ENCODE data around the gene UBL4B. TPM values are rescaled to one million over a fixed set of nuclear protein-coding genes. Genes with fewer than 3 reads are reported as not detected.

Gene UBL4B
- total and polyA plus RNA-seq, 8 donors = not detected

DNA sequence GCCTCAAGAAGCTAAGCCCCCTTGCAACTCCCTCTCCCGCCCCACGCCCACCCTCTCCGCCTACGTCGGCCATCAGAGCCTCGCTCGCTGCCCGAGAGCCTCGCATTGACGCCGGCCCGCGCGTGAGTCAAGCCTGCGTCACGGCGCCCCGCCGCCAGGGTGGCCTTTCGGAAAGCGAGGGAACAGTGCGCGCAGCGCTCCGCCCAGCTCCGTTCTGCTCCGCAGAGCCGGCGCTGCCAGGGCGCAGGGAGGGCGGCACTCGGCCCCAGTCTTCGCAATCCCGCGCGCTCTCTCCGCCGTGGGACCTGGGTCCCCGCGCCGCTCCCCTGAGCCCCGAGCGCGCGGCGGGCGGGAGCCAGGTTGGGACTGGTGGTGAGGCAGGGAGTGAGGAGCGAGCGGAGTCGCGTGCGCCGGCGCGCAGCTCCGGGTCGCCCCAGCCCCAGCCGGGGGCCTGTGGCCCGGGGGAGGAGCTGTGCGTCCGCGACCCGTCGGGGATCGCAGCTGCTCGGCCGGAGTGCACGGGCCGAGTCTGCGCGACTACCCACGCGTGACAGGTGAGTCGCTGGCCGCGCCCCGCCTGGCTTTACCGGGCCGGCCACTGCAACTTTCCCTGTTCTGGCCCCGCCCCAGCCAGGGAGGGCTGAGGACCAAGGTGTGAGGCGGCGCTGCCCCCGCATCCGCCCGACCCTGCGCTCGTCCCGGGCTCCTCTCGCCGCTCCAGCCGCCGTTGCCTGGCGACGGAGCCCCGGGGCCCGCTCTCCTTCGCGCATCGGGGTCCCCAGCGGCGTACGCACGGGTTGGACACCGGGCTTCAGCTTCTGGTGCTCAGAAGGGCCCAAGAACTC, 38.3 kb downstream of the UBL4B start, which contains the start of gene SLC6A17:
TSS of gene SLC6A17 (plus strand) at position 165 of the 845 bp plus-strand sequence. CDS start 16,436 bp downstream, outside the sequence.
- DNase-seq (peak in 1 of 6 donors; percentile 65), FAIRE-seq (no peak), ATAC-seq (peak in 3 of 4 donors; percentile 59 to 88 (median 82))
- no peaks in the 10 kb centered on the region for H3K9me3 ChIP-seq
- no peaks in the 10 kb centered on the region for H3K36me3 ChIP-seq
- intact Hi-C loops (cut with DNase I) = no loop called here
- H3K4me3 ChIP-seq = peak within 1 kb of the TSS in 1 of 4 donors; percentile 27
- peaks cover 0 to 9% (median 0%) of the 10 kb centered on the region in 3 donors for H3K4me1 ChIP-seq
- WGBS, 2 donors = 1% methylated on average over 60 to 104 of the region's 104 CpGs
- TF ChIP-seq, protein P1, sequence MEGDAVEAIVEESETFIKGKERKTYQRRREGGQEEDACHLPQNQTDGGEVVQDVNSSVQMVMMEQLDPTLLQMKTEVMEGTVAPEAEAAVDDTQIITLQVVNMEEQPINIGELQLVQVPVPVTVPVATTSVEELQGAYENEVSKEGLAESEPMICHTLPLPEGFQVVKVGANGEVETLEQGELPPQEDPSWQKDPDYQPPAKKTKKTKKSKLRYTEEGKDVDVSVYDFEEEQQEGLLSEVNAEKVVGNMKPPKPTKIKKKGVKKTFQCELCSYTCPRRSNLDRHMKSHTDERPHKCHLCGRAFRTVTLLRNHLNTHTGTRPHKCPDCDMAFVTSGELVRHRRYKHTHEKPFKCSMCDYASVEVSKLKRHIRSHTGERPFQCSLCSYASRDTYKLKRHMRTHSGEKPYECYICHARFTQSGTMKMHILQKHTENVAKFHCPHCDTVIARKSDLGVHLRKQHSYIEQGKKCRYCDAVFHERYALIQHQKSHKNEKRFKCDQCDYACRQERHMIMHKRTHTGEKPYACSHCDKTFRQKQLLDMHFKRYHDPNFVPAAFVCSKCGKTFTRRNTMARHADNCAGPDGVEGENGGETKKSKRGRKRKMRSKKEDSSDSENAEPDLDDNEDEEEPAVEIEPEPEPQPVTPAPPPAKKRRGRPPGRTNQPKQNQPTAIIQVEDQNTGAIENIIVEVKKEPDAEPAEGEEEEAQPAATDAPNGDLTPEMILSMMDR (IDR thresholded peaks at IDR 0.05) = no peak
- no peak within 1 kb of the TSS for H3K27ac ChIP-seq
- H3K27me3 ChIP-seq = peaks cover 0 to 25% (median 4%) of the 10 kb centered on the region in 4 donors

DNA sequence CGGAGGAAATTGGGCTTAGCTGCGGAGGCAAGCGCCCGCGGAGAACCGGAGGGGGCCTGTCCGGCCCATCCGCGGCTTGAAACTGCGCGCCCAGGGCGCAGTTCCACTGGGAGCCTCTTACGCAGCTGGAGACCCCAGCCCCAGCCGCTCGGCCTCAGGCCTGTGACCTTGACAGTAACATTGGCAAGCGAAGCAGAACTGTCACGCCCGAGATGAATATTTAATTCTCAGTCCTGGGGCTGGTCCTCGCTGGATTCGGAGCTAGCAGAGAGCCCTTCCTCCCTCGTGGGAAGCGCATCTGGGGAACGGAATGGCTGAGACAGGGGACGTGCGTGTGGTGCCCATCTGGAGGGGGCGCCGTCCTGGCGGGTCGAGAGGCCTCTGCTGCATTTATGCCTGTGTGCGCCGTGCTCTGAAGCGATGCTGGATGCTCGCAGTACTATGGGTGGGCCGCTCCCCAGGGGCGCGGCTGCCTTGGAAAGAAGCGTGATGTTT, 39.0 kb downstream of the UBL4B start:
- intact Hi-C loops (cut with DNase I) = no loop called here
- H3K4me1 ChIP-seq = peaks cover 0 to 9% (median 0%) of the 10 kb centered on the region in 3 donors
- ATAC-seq (peak in 1 of 4 donors; percentile 5), FAIRE-seq (no peak), DNase-seq (no peak)
- H3K4me3 ChIP-seq = peak overlapping the region in 1 of 4 donors; percentile 27
- H3K36me3 ChIP-seq = no peaks in the 10 kb centered on the region
- TF ChIP-seq, protein P1 (IDR thresholded peaks at IDR 0.05) = no peak
- peaks cover 0 to 25% (median 4%) of the 10 kb centered on the region in 4 donors for H3K27me3 ChIP-seq
- H3K27ac ChIP-seq = no peak overlapping the region
- WGBS, 2 donors = 9 to 13% methylated on average over 32 to 37 of the region's 37 CpGs
- H3K9me3 ChIP-seq = no peaks in the 10 kb centered on the region

- Histone ChIP-seq H3K4me1 (peaks cover 0 to 9% (median 0%) of the 10 kb centered on the region in 3 donors), H3K36me3 (no peaks in the 10 kb centered on the region), H3K27ac (no peak overlapping the region), H3K9me3 (no peaks in the 10 kb centered on the region), H3K27me3 (peaks cover 0 to 25% (median 4%) of the 10 kb centered on the region in 4 donors), H3K4me3 (no peak overlapping the region)
- FAIRE-seq = no peak
- intact Hi-C loops (cut with DNase I) = no loop called here
- ATAC-seq = no peak
- WGBS, 2 donors = 41 to 56% methylated on average over 8 of the region's 8 CpGs
- DNase-seq = no peak
- TF ChIP-seq, protein P1 (IDR thresholded peaks at IDR 0.05) = no peak
Measured at GRCh38 chr1:110152133-110152785, 40.0 kb downstream of the UBL4B start.

DNA sequence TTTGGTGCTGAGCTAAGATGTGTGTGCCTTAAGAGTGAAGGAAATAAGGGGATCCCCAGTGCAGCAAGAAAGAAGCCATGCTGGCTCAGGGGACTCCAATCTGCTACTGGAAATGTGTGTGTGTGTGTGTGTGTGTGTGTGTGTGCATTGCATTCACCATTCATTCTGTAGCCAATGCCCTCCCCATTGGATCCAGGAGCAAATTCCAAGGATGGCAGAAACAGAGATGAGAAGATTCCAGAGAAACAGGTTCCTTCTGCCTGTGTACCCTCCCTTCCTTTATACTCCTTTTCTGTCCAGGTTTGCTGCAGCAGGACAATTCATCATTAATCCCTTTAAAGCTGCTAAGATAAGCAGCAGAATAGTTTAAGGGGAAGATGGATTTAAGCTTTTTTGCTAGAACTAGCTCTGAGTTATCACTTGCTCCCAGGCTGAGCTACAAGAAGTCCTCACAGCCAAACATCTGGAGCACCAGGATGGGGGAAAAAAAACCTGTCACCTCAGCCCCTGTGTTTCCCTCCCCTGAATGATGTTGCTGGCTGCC, 41.2 kb downstream of the UBL4B start:
- Histone ChIP-seq H3K4me1 (peaks cover 0 to 9% (median 0%) of the 10 kb centered on the region in 3 donors), H3K27ac (no peak overlapping the region), H3K9me3 (no peaks in the 10 kb centered on the region), H3K27me3 (peaks cover 0 to 25% (median 4%) of the 10 kb centered on the region in 4 donors), H3K4me3 (no peak overlapping the region), H3K36me3 (no peaks in the 10 kb centered on the region)
- TF ChIP-seq, protein P1 (IDR thresholded peaks at IDR 0.05) = no peak
- intact Hi-C loops (cut with DNase I) = no loop called here
- ATAC-seq = no peak
- no peak for FAIRE-seq
- DNase-seq = no peak

Measured in pancreas (tissue), 10 donors.